H1 (cell line): ENCODE results near the gene SEMA4D. TPM values are rescaled to one million over a fixed set of nuclear protein-coding genes. Genes with fewer than 3 reads are reported as not detected.

Source experiments
- CTCF ChIA-PET: fragments of 300-600 bp; sonication (Branson Sonifier 250); formaldehyde crosslinking; loops from one replicate; lab custom pipeline; 2021; ENCODE audit not compliant: partially characterized antibody; lab: Charles Lee
- POLR2A ChIA-PET: fragments of 300-600 bp; sonication (Branson Sonifier 250); formaldehyde crosslinking; loops from one replicate; lab custom pipeline; 2021; ENCODE audit warnings: inconsistent platforms; ENCODE audit not compliant: partially characterized antibody; lab: Charles Lee
- DNase-seq, 2 experiments: peaks; one replicate each; pipeline versions ENCODE4 v3.0.0 to v3.0.0-alpha.2; 2010 to 2022; ENCODE audit warnings: low spot score in 2 of 2, low read depth in 1 of 2, mixed read lengths in 1 of 2
- FAIRE-seq: peaks from 2 replicates; lab custom pipeline; 2011; peaks lifted over from hg19 to GRCh38; lab: Jason Lieb, UNC
- H2AFZ ChIP-seq: 2 replicates; pipeline ENCODE4 v1.8.1; 2012; ENCODE audit warnings: low read length, inconsistent platforms
- H2AK5ac ChIP-seq: 2 replicates; pipeline ENCODE4 v1.6.1; 2013; ENCODE audit warnings: low read depth, low read length
- H2BK120ac ChIP-seq: replicated peaks from 2 replicates; pipeline ENCODE3; 2013; ENCODE audit warnings: low read depth, low read length, inconsistent platforms
- H2BK12ac ChIP-seq: 2 replicates; pipeline ENCODE4 v1.6.1; 2013; ENCODE audit warnings: low read depth, low read length
- H2BK15ac ChIP-seq: 2 replicates; pipeline ENCODE4 v1.6.1; 2013; ENCODE audit warnings: low read length
- H2BK20ac ChIP-seq: 2 replicates; pipeline ENCODE4 v1.6.1; 2013; ENCODE audit warnings: low read length
- H2BK5ac ChIP-seq: 2 replicates; pipeline ENCODE4 v1.6.1; 2013; ENCODE audit warnings: low read depth, low read length
- H3K14ac ChIP-seq: 2 replicates; pipeline ENCODE4 v1.6.1; 2013; ENCODE audit warnings: inconsistent platforms; ENCODE audit not compliant: insufficient read length
- H3K18ac ChIP-seq: 2 replicates; pipeline ENCODE4 v1.6.1; 2013; ENCODE audit warnings: low read length; ENCODE audit errors: extremely low read depth
- H3K23ac ChIP-seq: 2 replicates; pipeline ENCODE4 v1.6.1; 2013; ENCODE audit warnings: inconsistent platforms; ENCODE audit not compliant: insufficient read length
- H3K23me2 ChIP-seq: 2 replicates; pipeline ENCODE4 v1.6.1; 2013; ENCODE audit warnings: low read depth, low read length
- H3K27ac ChIP-seq: 2 replicates; pipeline ENCODE4 v1.6.1; 2011; ENCODE audit warnings: low read depth, low read length, inconsistent platforms
- H3K27me3 ChIP-seq, 4 experiments: replicated peaks in 1 of 4; 1 replicate in 1 of 4; 2 replicates in 3 of 4; pipeline versions ENCODE4 v1.6.1 to v1.8.1; 2011 to 2013; ENCODE audit warnings: low read length in 3 of 4, mild to moderate bottlenecking in 3 of 4, inconsistent platforms in 2 of 4, mixed read lengths in 2 of 4, moderate library complexity in 1 of 4; ENCODE audit not compliant: control insufficient read depth in 3 of 4, insufficient read depth in 3 of 4; ENCODE audit errors: extremely low read depth in 1 of 4
- H3K36me3 ChIP-seq, 4 experiments: 2 replicates each; pipeline versions ENCODE4 v1.6.1 to v1.8.1; 2011 to 2013; ENCODE audit warnings: mild to moderate bottlenecking in 4 of 4, low read length in 3 of 4, moderate library complexity in 2 of 4, control low read depth in 1 of 4, inconsistent platforms in 1 of 4; ENCODE audit not compliant: insufficient read depth in 4 of 4, control insufficient read depth in 2 of 4
- H3K4ac ChIP-seq: replicated peaks from 2 replicates; pipeline ENCODE3; 2013; ENCODE audit warnings: low read length, low read depth, mixed read lengths, inconsistent platforms; ENCODE audit not compliant: insufficient read length
- H3K4me1 ChIP-seq, 4 experiments: replicated peaks in 1 of 4; 1 replicate in 1 of 4; 2 replicates in 3 of 4; pipeline versions ENCODE4 v1.6.1 to v1.8.1; 2011 to 2013; ENCODE audit warnings: low read length in 3 of 4, inconsistent platforms in 2 of 4, mixed read lengths in 1 of 4; ENCODE audit not compliant: insufficient read depth in 4 of 4, control insufficient read depth in 3 of 4
- H3K4me2 ChIP-seq, 2 experiments: 2 replicates each; pipeline versions ENCODE4 v1.6.1 to v1.8.1; 2011 to 2013; ENCODE audit warnings: low read depth in 2 of 2, low read length in 2 of 2, control low read depth in 1 of 2, inconsistent platforms in 1 of 2, mild to moderate bottlenecking in 1 of 2; ENCODE audit not compliant: insufficient read depth in 1 of 2
- H3K4me3 ChIP-seq, 4 experiments: fragments of 200-600, 300-600 bp in 1 of 4; sonication (generic), shearing (Covaris generic), sonication (Bioruptor Twin) in 1 of 4; 2 replicates each; pipeline versions ENCODE4 v1.5.1 to v1.8.1; 2011 to 2016; ENCODE audit warnings: low read length in 4 of 4, low read depth in 3 of 4, control low read depth in 2 of 4, inconsistent platforms in 2 of 4, mild to moderate bottlenecking in 2 of 4, mixed read lengths in 1 of 4, moderate library complexity in 1 of 4; ENCODE audit not compliant: insufficient read depth in 2 of 4; ENCODE audit errors: extremely low read depth in 1 of 4
- H3K56ac ChIP-seq: replicated peaks from 2 replicates; pipeline ENCODE3; 2013; ENCODE audit warnings: low read depth, mild to moderate bottlenecking, mixed read lengths, low read length, inconsistent platforms; ENCODE audit not compliant: insufficient read length
- H3K79me1 ChIP-seq: 2 replicates; pipeline ENCODE4 v1.6.1; 2013; ENCODE audit warnings: low read depth, low read length, control low read depth
- H3K79me2 ChIP-seq, 2 experiments: 2 replicates each; pipeline versions ENCODE4 v1.6.1 to v1.8.1; 2012 to 2013; ENCODE audit warnings: low read length in 2 of 2, mild to moderate bottlenecking in 2 of 2, inconsistent platforms in 1 of 2; ENCODE audit not compliant: insufficient read depth in 2 of 2, control insufficient read depth in 1 of 2
- H3K9ac ChIP-seq, 4 experiments: replicated peaks in 1 of 4; 1 replicate in 1 of 4; 2 replicates in 3 of 4; pipeline versions ENCODE4 v1.6.1 to v1.8.1; 2011 to 2013; ENCODE audit warnings: low read depth in 3 of 4, low read length in 3 of 4, control low read depth in 2 of 4, mild to moderate bottlenecking in 2 of 4, moderate library complexity in 2 of 4, inconsistent platforms in 1 of 4; ENCODE audit errors: extremely low read depth in 1 of 4
- H3K9me3 ChIP-seq, 2 experiments: 2 replicates each; pipeline versions ENCODE4 v1.6.1 to v1.8.1; 2012 to 2013; ENCODE audit warnings: mild to moderate bottlenecking in 2 of 2, moderate library complexity in 2 of 2, control low read depth in 1 of 2, inconsistent platforms in 1 of 2, low read depth in 1 of 2, low read length in 1 of 2, mixed read lengths in 1 of 2; ENCODE audit not compliant: insufficient read depth in 2 of 2
- H4K20me1 ChIP-seq, 2 experiments: replicated peaks in 1 of 2; 2 replicates each; pipeline versions ENCODE3 to v1.8.1; 2011 to 2013; ENCODE audit warnings: inconsistent platforms in 2 of 2, low read length in 2 of 2, mild to moderate bottlenecking in 1 of 2; ENCODE audit not compliant: insufficient read depth in 2 of 2, control insufficient read depth in 1 of 2
- H4K5ac ChIP-seq: 2 replicates; pipeline ENCODE4 v1.6.1; 2013; ENCODE audit warnings: low read length, low read depth, mixed read lengths, inconsistent platforms; ENCODE audit not compliant: insufficient read length
- H4K8ac ChIP-seq: 2 replicates; pipeline ENCODE4 v1.8.0; 2013; ENCODE audit warnings: mild to moderate bottlenecking, moderate library complexity, low read length, inconsistent platforms; ENCODE audit not compliant: insufficient read depth; ENCODE audit errors: extremely low read depth
- H4K91ac ChIP-seq: replicated peaks from 2 replicates; pipeline ENCODE3; 2013; ENCODE audit warnings: low read length, mixed read lengths, inconsistent platforms; ENCODE audit not compliant: insufficient read length
- BCL11A ChIP-seq, 2 experiments: IDR thresholded peaks; one replicate each; pipeline ENCODE4 v1.6.1; 2011; ENCODE audit warnings: low read depth in 2 of 2, low read length in 2 of 2, mild to moderate bottlenecking in 2 of 2
- RAD21 ChIP-seq, 2 experiments: IDR thresholded peaks in 1 of 2; conservative IDR thresholded peaks in 1 of 2; 2 replicates each; pipeline ENCODE4 v1.6.1; 2011; ENCODE audit warnings: low read depth in 2 of 2, low read length in 2 of 2, improper control_type of control experiment in 1 of 2, inconsistent platforms in 1 of 2, mild to moderate bottlenecking in 1 of 2, moderate library complexity in 1 of 2
- SRF ChIP-seq: IDR thresholded peaks from 2 replicates; pipeline ENCODE4 v1.6.1; 2011; ENCODE audit warnings: mild to moderate bottlenecking, low read depth, low read length, moderate library complexity
- TAF7 ChIP-seq: optimal IDR thresholded peaks from 2 replicates; pipeline ENCODE3; 2011; ENCODE audit warnings: low read depth, mild to moderate bottlenecking, inconsistent platforms, low read length, moderate library complexity, borderline replicate concordance
- polyA plus RNA-seq, 7 experiments: library from polyadenylated mRNA; depleted of rRNA in 3 of 7; stranded (reverse) in 5 of 7; unstranded in 2 of 7; fragments of >200 nt in 5 of 7; fragments of 200-250 nt in 2 of 7; gene quantifications; 1 replicate in 5 of 7; 2 replicates in 1 of 7; 4 replicates in 1 of 7; pipeline versions ENCODE4 v1.2.1 to v1.2.3, GENCODE V29; 2011 to 2013; ENCODE audit warnings: missing spikeins in 2 of 7, mixed read lengths in 2 of 7
- total RNA-seq: library from RNA; stranded (reverse); fragmentation: NEBNext Ultra II Directional; extraction: Animal tissue kit (Norgen Biotek cat#: 25700); gene quantifications from 2 replicates; pipeline ENCODE4 v1.2.1, GENCODE V29; 2021

Gene SEMA4D
- total and polyA plus RNA-seq, 2 of the 8 experiments (the other 6 are each of a cell fraction or from before 2014, with no cell fraction given): 21.0 to 70.4 TPM

DNA sequence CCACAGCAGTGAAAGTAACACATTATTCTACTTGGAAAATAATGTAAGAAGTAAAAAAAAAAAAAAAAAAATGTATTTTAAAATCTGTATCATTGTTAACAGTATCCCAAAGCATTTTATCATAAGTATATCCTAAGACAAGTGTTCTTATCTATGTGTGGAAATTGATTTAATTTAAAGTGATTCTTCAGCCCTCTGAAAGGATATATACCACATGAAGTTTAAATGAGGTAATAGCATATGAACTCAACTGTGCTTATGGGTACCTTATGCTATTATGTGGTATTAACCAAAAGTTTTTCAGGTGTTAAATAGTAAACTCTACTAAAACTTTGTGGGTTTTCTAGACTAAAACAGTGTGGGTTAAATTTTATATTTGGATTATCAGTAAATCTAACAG is 182.4 kb downstream of the SEMA4D start:
- no peak overlapping the region for H4K8ac ChIP-seq
- H2BK120ac ChIP-seq: no peak overlapping the region
- H3K14ac ChIP-seq: no peak overlapping the region
- no peak overlapping the region for H2AK5ac ChIP-seq
- H3K56ac ChIP-seq: no peak overlapping the region
- no peak overlapping the region for H2BK15ac ChIP-seq
- no peak overlapping the region for H2BK12ac ChIP-seq
- H2AFZ ChIP-seq: no peak overlapping the region
- H3K4ac ChIP-seq: no peak overlapping the region
- H4K91ac ChIP-seq: no peak overlapping the region
- no peaks in the 10 kb centered on the region; the same call in 1 of the 2 replicates for H3K79me1 ChIP-seq
- H3K23me2 ChIP-seq: peaks cover 2% of the 10 kb centered on the region; the same call in 1 of the 2 replicates
- H3K4me1 ChIP-seq: peaks cover 0 to 8% (median 3%) of the 10 kb centered on the region in 4 experiments; a peak in 3 of 7 replicates
- peaks cover 17 to 24% of the 10 kb centered on the region in 2 experiments for H4K20me1 ChIP-seq
- H3K4me2 ChIP-seq: no peak overlapping the region
- H4K5ac ChIP-seq: no peak overlapping the region
- no peak for DNase-seq
- no peak overlapping the region for H3K9ac ChIP-seq
- H3K27me3 ChIP-seq: no peaks in the 10 kb centered on the region
- H2BK20ac ChIP-seq: no peak overlapping the region
- H3K27ac ChIP-seq: no peak overlapping the region
- no peaks in the 10 kb centered on the region for H3K9me3 ChIP-seq
- no peak overlapping the region for H3K4me3 ChIP-seq
- no peak overlapping the region for H3K18ac ChIP-seq
- peaks cover 43 to 77% of the 10 kb centered on the region in 2 experiments for H3K79me2 ChIP-seq
- no peak overlapping the region for H3K23ac ChIP-seq
- H3K36me3 ChIP-seq: peaks cover 6 to 47% (median 25%) of the 10 kb centered on the region in 4 experiments
- ChIA-PET CTCF (no interaction called here), POLR2A (interaction anchor here (0.9 to 3.2 kb wide), 2 partner anchors 9 to 10 kb away, joined by 3 to 19 read pairs; no protein-coding TSS in a partner anchor)
- no peak for FAIRE-seq
- H2BK5ac ChIP-seq: no peak overlapping the region
- TF ChIP-seq RAD21 (IDR thresholded peaks at IDR 0.05 in 1 of 2, conservative IDR thresholded peaks at IDR 0.05 in 1 of 2; ENCODE audit: low read depth in 2 of 2, low read length in 2 of 2) (no peak), BCL11A (IDR thresholded peaks at IDR 0.05; ENCODE audit: low read depth in 2 of 2, low read length in 2 of 2) (no peak), TAF7 (no peak), SRF (no peak)
